Activated T-cell treated with anti-CD3 and anti-CD28 coated beads, Interleukin-2, amount 50 U/mL, for 4 hours (primary cell): Measurements from ENCODE around the gene CCR5AS.
"Not testable (repeated sequence)": the region's sequence is repeated elsewhere in the genome, so short reads cannot be mapped to it uniquely, and the experiment has no call there.

ENCODE experiments used
- ATAC-seq, 2 donors: fragments of 200-7000 bp; cut with Tn5 transposase; one replicate each; pipeline ENCODE4 v1.10.0; 2021
- DNase-seq: peaks from one replicate; pipeline ENCODE4 v3.0.0-alpha.2; 2020
- H3K27me3 Mint-ChIP-seq: one replicate; pipeline ENCODE4 v1.8.0; 2021; ENCODE audit warnings: low read depth, mixed read lengths
- H3K36me3 Mint-ChIP-seq: one replicate; pipeline ENCODE4 v1.8.0; 2022; ENCODE audit warnings: mixed read lengths; ENCODE audit not compliant: insufficient read depth
- H3K4me1 Mint-ChIP-seq: one replicate; pipeline ENCODE4 v1.8.0; 2021; ENCODE audit warnings: low read depth, mixed read lengths
- H3K4me3 Mint-ChIP-seq: one replicate; pipeline ENCODE4 v1.8.0; 2021; ENCODE audit warnings: mild to moderate bottlenecking, moderate library complexity, mixed read lengths
- H3K9me3 Mint-ChIP-seq: one replicate; pipeline ENCODE4 v1.8.0; 2021; ENCODE audit warnings: mixed read lengths

CCR5AS gene

DNA sequence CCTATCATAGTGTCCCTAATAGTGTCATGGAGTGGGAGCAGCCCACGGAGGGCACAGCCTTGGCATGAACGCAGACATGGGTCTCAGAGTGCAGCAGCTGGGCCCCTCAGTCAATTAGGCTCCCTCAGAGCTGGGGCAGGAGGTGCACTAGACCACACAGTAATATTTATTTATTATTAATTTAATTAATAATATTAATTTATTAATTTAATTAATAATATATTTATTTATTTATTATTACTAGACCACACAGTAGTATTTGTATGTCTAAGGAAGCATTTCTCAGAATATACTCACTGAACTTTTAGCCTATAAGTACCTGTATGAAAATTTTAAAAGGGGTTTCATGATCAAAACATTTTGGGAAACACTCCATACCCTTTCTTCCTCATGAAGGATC lies 5.3 kb downstream of the CCR5AS start:
- DNase-seq, result no peak
- Mint-ChIP-seq H3K36me3 (no peaks in the 10 kb centered on the region), H3K4me3 (no peak overlapping the region), H3K4me1 (peaks cover under 1% of the 10 kb centered on the region), H3K9me3 (no peaks in the 10 kb centered on the region), H3K27me3 (no peaks in the 10 kb centered on the region)
- no peak for ATAC-seq

DNA sequence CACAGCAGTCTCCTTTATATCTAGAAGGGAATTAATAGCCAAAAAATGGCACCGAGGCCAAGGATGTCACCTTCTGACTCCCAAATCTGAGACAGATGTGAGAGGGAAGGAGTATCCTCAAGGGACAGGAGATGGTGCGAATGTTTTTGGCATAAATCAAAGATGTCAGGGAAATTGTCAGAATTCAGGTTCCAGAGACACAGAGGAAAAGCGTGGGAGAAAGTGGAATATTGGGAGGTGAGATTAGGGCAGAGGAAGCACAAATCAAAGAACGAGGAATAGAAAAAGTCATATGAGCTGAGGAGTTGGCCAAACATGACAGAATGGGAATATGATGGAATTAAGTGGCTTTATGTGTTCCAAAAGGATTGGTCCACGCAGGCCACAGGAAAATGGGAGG lies 6.0 kb downstream of the CCR5AS start:
- Mint-ChIP-seq H3K4me3 (no peak overlapping the region), H3K27me3 (no peaks in the 10 kb centered on the region), H3K9me3 (no peaks in the 10 kb centered on the region), H3K36me3 (no peaks in the 10 kb centered on the region), H3K4me1 (peaks cover 1% of the 10 kb centered on the region)
- DNase-seq (no peak), ATAC-seq (no peak)

DNA sequence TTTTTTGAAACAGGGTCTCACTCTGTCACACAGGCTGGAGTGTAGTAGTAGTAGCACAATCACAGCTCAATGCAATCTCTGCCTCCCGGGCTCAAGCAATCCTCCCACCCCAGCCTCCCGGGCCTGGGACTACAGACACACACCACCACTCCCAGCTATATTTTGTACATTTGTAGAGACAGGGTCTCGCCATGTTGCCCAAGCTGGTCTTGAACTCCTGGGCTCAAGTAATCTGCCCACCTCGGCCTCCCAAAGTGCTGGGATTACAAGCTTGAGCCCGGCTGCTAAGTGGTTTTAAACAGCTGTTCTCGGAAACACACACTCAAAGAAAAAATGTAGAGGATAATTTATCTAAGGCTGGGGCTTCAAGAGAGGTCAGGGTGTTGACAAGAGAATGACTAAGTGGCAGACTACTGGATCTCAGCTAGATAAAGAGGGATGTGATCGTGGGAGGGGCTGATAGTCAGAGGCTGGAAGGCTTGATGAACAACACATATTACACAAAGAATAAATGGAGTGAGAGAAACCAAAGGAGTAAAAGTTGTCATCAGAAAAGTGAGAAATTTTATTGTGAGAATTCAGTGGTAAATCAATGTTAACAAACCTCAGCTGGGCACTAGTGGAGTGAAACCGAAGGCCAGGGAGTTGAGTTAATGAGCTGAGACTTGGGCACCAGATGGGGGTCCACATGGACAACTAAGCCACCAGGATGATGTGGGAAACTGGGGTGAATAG lies 6.7 kb downstream of the CCR5AS start:
- Mint-ChIP-seq H3K9me3 (no peaks in the 10 kb centered on the region), H3K4me1 (peaks cover 1% of the 10 kb centered on the region), H3K4me3 (no peak overlapping the region), H3K27me3 (no peaks in the 10 kb centered on the region), H3K36me3 (no peaks in the 10 kb centered on the region)
- no peak for ATAC-seq
- no peak for DNase-seq

DNA sequence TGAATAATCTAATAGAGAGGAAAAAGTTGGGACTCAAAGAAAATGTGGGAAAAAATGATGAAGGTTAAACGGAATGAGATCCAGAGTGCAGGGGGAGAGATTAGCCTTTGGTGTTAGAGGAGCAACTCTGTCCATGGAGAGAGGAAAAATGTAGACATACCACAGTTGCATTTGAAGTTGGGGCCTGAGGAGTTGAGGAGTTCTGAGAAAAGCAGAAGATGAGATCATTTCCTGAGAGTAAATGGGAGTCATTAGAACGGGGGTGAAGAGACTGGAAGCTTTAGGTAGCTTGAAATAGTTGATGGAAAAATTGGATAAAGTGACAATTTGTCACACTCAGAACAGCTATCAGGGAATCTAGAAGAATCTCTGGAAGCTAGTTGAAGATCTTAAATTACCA lies 7.3 kb downstream of the CCR5AS start:
- no peaks in the 10 kb centered on the region for H3K27me3 Mint-ChIP-seq
- H3K4me3 Mint-ChIP-seq, result no peak overlapping the region
- DNase-seq (no peak), ATAC-seq (no peak)
- peaks cover 1% of the 10 kb centered on the region for H3K4me1 Mint-ChIP-seq
- H3K36me3 Mint-ChIP-seq, result no peaks in the 10 kb centered on the region
- no peaks in the 10 kb centered on the region for H3K9me3 Mint-ChIP-seq

DNA sequence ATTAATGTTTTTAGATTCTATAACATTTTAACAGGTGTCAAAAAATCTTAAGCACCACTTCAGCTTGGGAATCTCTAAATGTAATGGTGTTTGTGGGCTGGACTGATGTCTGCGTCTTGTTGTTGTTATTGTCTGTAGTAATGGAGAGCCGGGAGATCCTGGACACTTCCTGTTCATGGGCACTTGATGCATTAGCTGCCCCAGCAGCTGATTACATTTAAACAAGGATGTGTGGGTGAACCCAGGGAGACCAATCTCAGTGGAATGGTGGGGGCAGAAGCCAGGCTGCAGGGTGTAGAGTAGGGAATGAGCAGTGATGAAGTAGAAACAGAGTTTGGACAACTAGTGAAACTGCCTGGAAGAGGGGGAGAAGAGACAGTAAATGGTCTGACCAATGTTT lies 7.8 kb downstream of the CCR5AS start:
- peaks cover 1% of the 10 kb centered on the region for H3K4me1 Mint-ChIP-seq
- H3K36me3 Mint-ChIP-seq, result no peaks in the 10 kb centered on the region
- no peak overlapping the region for H3K4me3 Mint-ChIP-seq
- H3K27me3 Mint-ChIP-seq, result no peaks in the 10 kb centered on the region
- no peaks in the 10 kb centered on the region for H3K9me3 Mint-ChIP-seq
- ATAC-seq, result no peak
- no peak for DNase-seq

DNA sequence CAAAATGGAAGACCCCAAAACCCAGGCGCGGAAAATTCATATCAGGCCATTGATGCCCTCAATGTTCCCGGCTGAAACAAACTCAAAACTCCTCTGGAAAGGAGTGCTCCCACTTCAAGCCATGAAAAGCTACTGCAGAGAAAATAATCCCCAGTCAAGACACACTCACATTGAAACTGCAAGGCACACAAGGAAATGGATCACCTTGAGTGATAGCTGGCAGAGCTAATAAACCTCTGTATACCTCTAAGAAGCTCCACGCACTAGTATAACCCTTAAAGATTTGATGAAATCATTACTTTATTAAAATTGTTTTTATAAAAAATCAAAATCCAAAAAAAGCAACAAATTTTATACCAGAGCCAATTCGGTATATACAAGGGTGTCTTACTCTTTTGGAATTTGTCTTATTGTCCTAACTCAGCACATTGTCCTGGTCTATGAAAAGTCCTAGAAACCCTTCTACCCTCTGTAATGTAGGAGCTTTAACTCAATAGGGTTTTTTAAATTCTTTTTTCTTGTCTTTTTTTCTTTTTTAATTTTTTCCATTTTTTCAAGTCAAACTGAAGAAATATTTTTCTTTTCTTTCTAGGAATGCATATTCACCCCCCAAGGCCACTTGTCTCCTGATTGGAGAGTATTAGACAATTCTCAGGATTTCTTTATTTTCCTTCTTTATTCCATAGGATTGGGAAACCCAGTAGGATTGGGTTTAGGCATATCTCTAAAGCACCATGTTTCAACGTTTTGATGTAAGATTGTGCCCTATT lies 8.5 kb downstream of the CCR5AS start:
- Mint-ChIP-seq H3K4me1 (peaks cover 1% of the 10 kb centered on the region), H3K9me3 (no peaks in the 10 kb centered on the region), H3K27me3 (no peaks in the 10 kb centered on the region), H3K4me3 (no peak overlapping the region), H3K36me3 (no peaks in the 10 kb centered on the region)
- ATAC-seq (no peak), DNase-seq (no peak)

DNA sequence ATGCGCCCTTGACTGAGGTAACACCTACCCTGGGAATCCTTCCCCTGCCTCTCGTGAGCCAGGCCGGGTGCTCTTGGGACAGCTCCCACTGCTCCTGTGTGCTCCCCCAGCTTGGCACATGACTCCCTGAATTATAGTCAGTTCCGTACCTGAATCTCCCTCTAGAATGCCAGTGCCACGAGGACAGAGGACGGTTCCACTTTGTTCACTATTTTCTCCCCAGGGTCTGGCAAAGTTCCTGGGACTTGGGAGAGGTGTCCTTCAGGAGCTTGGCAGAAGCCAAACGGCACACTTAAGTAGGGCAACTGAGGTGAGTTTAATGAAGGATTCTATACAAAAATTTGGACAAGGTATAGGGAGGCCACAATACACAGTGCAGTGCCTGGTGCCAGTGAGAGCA lies 9.8 kb downstream of the CCR5AS start:
- Mint-ChIP-seq H3K9me3 (no peaks in the 10 kb centered on the region), H3K27me3 (no peaks in the 10 kb centered on the region), H3K4me3 (no peak overlapping the region), H3K36me3 (no peaks in the 10 kb centered on the region), H3K4me1 (peaks cover 1% of the 10 kb centered on the region)
- no peak for ATAC-seq
- no peak for DNase-seq

DNA sequence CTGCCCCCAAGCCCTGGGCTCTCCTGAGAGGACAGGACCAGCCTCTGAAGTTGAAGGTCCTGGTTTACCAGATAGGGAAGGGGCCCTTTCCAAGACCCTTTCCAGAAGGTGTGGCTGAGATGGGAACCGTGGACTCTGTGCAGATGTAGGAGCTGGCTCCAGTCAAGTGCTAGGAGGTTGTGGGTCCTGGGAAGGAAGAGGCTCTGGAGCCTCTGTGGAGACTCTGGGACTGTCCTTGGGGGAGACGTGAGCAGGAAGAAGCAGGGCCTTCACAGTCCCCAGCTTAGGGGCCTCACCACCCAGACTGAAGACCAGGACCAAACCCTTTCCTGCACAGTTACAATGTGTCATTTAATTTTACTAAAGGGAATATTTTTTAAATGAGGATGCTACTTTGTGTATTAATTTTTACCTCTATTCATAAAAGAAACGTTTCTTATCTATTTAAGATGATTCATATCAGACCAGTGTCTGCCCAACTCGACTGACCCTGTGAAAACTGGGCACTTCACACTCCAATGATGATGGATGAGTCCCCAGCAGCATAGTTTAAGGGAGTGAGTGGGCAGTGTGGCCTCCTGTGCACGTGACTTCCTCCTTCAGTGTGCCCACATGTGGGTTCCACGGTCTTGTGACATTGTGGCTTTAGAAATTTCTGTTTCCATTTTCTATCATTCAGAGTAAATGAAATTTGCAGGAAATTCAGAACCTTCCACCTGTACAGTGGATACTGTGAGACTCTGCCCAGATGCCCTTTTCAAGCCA lies 10.9 kb downstream of the CCR5AS start:
- DNase-seq (no peak), ATAC-seq (no peak)
- H3K36me3 Mint-ChIP-seq, result no peaks in the 10 kb centered on the region
- no peak overlapping the region for H3K4me3 Mint-ChIP-seq
- no peaks in the 10 kb centered on the region for H3K9me3 Mint-ChIP-seq
- H3K4me1 Mint-ChIP-seq, result peaks cover 1% of the 10 kb centered on the region
- no peaks in the 10 kb centered on the region for H3K27me3 Mint-ChIP-seq

DNA sequence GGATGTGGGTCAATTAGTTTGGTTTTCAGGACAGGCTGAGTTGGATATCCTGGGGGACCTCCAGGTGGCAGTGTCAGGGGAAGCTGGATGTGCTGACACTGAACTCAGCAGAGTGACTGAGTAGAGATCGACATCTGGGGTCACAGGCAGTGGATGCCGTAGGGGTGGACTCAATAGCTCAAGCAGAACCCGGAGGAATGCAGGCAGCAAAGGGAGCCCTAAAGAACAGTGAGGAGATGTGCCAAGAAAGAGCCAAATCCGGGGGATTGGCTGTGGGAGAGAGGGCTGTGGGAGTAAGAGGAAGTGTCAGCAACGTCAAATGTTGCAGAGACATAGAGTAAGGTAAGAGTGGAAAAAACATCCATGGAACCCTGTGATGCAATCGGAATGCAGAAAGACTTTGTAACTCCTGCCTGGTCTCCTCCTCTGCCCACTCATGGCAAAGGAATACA lies 11.6 kb downstream of the CCR5AS start:
- no peaks in the 10 kb centered on the region for H3K27me3 Mint-ChIP-seq
- no peaks in the 10 kb centered on the region for H3K9me3 Mint-ChIP-seq
- H3K36me3 Mint-ChIP-seq, result no peaks in the 10 kb centered on the region
- ATAC-seq (no peak), DNase-seq (no peak)
- H3K4me3 Mint-ChIP-seq, result no peak overlapping the region
- H3K4me1 Mint-ChIP-seq, result peaks cover 1% of the 10 kb centered on the region

DNA sequence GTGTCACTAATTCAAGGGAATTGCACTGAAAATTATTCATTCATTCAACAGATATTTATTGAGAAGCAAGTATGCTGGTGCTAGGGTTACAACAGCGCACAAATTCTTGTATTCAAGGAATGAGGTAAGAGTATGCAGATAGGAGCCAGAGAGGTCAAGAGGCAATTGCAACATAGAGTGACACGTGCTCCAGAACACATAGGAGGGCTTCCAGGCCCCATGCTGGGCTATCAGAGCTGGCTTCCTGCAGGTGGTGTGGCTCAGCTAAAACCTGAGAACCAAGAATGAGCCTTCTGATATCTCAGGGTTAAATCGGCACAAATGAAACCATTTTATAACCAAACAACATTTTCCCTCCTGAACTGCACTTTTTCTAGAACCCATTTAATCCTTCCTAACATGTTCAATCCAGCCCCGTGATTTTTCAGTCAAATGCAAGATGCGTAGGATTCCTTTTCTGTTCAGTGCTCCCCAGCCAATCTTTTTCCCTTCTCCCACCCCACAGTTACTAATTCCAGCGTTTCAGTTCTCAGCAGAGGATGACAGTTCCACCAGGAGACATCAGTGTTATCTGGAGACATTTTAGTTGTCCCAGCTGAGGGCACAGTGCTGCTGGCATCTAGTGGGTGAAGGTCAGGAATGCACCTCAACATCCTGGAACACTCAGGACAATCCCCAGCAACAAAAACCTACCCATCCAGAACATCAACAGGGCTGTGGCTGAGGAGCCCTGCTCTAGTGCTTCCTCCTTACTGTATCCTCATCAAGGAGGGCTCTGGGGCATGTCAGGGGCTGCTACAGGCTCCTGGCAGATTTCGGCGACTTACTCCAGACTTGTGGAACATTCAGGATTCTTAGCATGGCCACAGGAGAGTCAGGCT lies 13.1 kb downstream of the CCR5AS start:
- ATAC-seq, result no peak
- no peak for DNase-seq
- H3K36me3 Mint-ChIP-seq, result no peaks in the 10 kb centered on the region
- H3K4me3 Mint-ChIP-seq, result no peak overlapping the region
- H3K9me3 Mint-ChIP-seq, result no peaks in the 10 kb centered on the region
- H3K4me1 Mint-ChIP-seq, result peaks cover 1% of the 10 kb centered on the region
- H3K27me3 Mint-ChIP-seq, result no peaks in the 10 kb centered on the region

DNA sequence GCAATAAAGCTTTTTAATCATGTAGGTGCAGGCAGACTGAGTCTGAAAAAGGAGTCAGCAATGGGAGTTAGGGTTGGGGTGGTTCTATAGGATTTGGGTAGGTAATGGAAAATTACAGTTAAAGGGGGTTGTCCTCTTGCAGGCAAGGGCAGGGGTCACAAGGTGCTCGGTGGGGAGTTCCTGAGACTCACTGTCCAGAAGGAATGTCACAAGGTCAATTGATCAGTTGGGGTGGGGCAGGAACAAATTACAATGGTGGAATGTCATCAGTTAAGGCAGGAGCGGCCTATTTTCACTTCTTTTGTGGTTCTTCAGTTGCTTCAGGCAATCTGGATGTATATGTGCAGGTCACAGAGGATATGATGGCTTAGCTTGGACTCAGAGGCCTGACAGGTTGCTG lies 13.9 kb downstream of the CCR5AS start:
- H3K4me3 Mint-ChIP-seq, result no peak overlapping the region
- H3K27me3 Mint-ChIP-seq, result no peaks in the 10 kb centered on the region
- no peak for ATAC-seq

DNA sequence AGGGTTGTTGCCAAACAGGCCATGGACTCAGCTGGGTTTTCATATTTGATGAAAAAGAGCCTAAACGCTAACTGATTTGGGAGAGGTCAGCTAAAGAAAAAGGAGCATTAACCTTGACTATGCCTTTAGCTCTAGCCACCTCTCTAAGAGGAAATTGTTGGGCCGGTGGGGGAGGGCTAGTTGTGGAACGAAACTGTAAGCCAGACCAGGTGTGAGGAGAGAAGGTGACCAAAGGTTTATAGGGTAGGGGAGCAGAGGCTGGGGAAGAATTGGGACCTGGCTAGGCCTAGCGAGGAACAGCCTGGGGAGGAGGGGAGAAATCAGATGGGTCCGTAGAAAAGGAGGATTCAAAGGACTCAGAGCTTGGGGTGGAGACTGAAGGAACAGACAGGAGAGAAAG lies 15.3 kb downstream of the CCR5AS start:
- ATAC-seq, H3K27me3 Mint-ChIP-seq, H3K4me3 Mint-ChIP-seq, H3K36me3 Mint-ChIP-seq, DNase-seq, H3K4me1 Mint-ChIP-seq, H3K9me3 Mint-ChIP-seq: not testable (repeated sequence)

More for the DNA sequence above, 13.9 kb downstream of the CCR5AS start:
- DNase-seq, result no peak
- Mint-ChIP-seq H3K4me1 (peaks cover 1% of the 10 kb centered on the region), H3K9me3 (no peaks in the 10 kb centered on the region), H3K36me3 (no peaks in the 10 kb centered on the region)

DNA sequence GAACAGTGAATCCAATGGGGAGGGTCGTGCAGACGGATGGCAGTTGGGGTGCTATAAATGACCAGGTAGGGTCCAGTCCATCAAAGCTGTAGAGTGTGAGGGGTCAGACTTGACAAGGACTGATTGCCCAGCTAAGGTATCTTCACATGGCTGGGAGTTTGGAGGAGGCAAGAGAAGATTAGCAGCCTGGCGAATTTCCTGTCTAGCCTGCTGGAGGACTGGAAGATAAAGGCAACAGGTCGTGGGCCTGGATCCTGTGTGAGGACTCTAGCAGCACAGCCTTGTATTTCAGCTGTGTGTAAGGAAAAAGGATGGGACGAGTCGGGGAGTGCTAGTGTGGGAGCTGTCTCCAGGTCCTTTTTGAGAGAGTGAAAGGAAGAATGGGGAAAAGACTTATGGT lies 17.6 kb downstream of the CCR5AS start:
- no peak for DNase-seq
- Mint-ChIP-seq H3K9me3 (no peaks in the 10 kb centered on the region), H3K4me3 (no peak overlapping the region), H3K27me3 (no peaks in the 10 kb centered on the region), H3K36me3 (no peaks in the 10 kb centered on the region), H3K4me1 (peaks cover 2% of the 10 kb centered on the region)
- no peak for ATAC-seq

DNA sequence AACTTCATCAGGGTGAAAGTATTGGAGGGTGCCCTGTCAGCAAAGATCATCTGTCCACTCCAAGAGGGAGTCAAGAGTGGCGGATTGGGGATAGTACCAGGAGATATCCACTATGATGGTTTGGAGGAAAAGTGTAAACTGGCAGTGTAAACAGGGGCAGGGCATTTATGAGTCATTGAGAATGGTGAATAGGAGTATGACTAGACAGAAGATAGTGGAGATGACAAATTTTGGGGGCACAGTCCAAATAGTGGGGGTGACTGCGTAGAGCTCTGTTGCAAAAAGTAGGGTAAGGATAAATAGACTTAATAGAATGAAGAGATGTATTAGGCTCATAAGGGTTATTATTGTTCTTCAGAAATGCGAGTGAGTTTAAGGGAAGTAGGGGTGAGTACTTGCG lies 18.0 kb downstream of the CCR5AS start:
- not testable (repeated sequence) for H3K9me3 Mint-ChIP-seq, DNase-seq, H3K4me1 Mint-ChIP-seq, H3K36me3 Mint-ChIP-seq, H3K4me3 Mint-ChIP-seq, H3K27me3 Mint-ChIP-seq, ATAC-seq
